ENCODE measurements around the gene SYT1. TPM values are rescaled to one million over a fixed set of nuclear protein-coding genes. Genes with fewer than 3 reads are reported as not detected.

Gene SYT1
- total and polyA plus RNA-seq, 2 of the 8 experiments (the other 6 are each of a cell fraction or from before 2014, with no cell fraction given) = 11.0 to 34.6 TPM

GRCh38 chr12:79250960-79251755 is 386.6 kb downstream of the SYT1 start:
- POLR2A ChIA-PET (ENCODE audit: partially characterized antibody) = no interaction called here
- FAIRE-seq = no peak
- no peak overlapping the region for H3K27ac ChIP-seq (ENCODE audit: low read depth, low read length)

More at GRCh38 chr12:79250960-79251755, 386.6 kb downstream of the SYT1 start:
- Histone ChIP-seq H3K4ac (replicated peaks; ENCODE audit: insufficient read length, low read depth, low read length) (no peak overlapping the region), H3K18ac (ENCODE audit: extremely low read depth, low read length) (no peak overlapping the region), H3K4me2 (ENCODE audit: insufficient read depth in 1 of 2, low read depth in 2 of 2, low read length in 2 of 2) (no peak overlapping the region), H3K36me3 (ENCODE audit: control insufficient read depth in 2 of 4, insufficient read depth in 4 of 4, low read length in 3 of 4) (peaks cover 0 to 3% (median 0%) of the 10 kb centered on the region in 4 experiments; a peak in 2 of 8 replicates), H3K27me3 (replicated peaks in 1 of 4; ENCODE audit: control insufficient read depth in 3 of 4, extremely low read depth in 1 of 4, insufficient read depth in 3 of 4, low read length in 3 of 4) (no peaks in the 10 kb centered on the region), H2AK5ac (ENCODE audit: low read depth, low read length) (no peak overlapping the region), H4K91ac (replicated peaks; ENCODE audit: insufficient read length, low read length) (no peak overlapping the region), H3K23me2 (ENCODE audit: low read depth, low read length) (no peaks in the 10 kb centered on the region), H3K9me3 (ENCODE audit: insufficient read depth in 2 of 2, low read depth in 1 of 2, low read length in 1 of 2) (no peaks in the 10 kb centered on the region; a peak in 1 of 4 replicates), H2BK5ac (ENCODE audit: low read depth, low read length) (no peak overlapping the region), H2AFZ (ENCODE audit: low read length) (no peak overlapping the region), H2BK120ac (replicated peaks; ENCODE audit: low read depth, low read length) (no peak overlapping the region), H4K20me1 (replicated peaks in 1 of 2; ENCODE audit: control insufficient read depth in 1 of 2, insufficient read depth in 2 of 2, low read length in 2 of 2) (no peaks in the 10 kb centered on the region), H3K4me3 (ENCODE audit: extremely low read depth in 1 of 4, insufficient read depth in 2 of 4, low read depth in 3 of 4, low read length in 4 of 4) (no peak overlapping the region), H2BK12ac (ENCODE audit: low read depth, low read length) (no peak overlapping the region), H3K23ac (ENCODE audit: insufficient read length) (no peak overlapping the region), H2BK20ac (ENCODE audit: low read length) (no peak overlapping the region), H3K79me2 (ENCODE audit: control insufficient read depth in 1 of 2, insufficient read depth in 2 of 2, low read length in 2 of 2) (no peaks in the 10 kb centered on the region), H3K56ac (replicated peaks; ENCODE audit: insufficient read length, low read depth, low read length) (no peak overlapping the region), H4K5ac (ENCODE audit: insufficient read length, low read depth, low read length) (no peak overlapping the region), H3K79me1 (ENCODE audit: low read depth, low read length) (no peaks in the 10 kb centered on the region), H3K4me1 (replicated peaks in 1 of 4; ENCODE audit: control insufficient read depth in 3 of 4, insufficient read depth in 4 of 4, low read length in 3 of 4) (peaks cover 0 to 8% (median 0%) of the 10 kb centered on the region in 4 experiments; a peak in 1 of 7 replicates), H3K14ac (ENCODE audit: insufficient read length) (no peak overlapping the region), H4K8ac (ENCODE audit: extremely low read depth, insufficient read depth, low read length) (no peak overlapping the region), H3K9ac (replicated peaks in 1 of 4; ENCODE audit: extremely low read depth in 1 of 4, low read depth in 3 of 4, low read length in 3 of 4) (no peak overlapping the region), H2BK15ac (ENCODE audit: low read length) (no peak overlapping the region)
- WGBS, 2 experiments (ENCODE audit: extremely low coverage in 1 of 2, insufficient coverage in 1 of 2, insufficient read length in 1 of 2, insufficient replicate concordance in 2 of 2, low coverage in 1 of 2, low lambda C conversion rate in 2 of 2, missing lambda C conversion rate in 1 of 2) = 90% methylated on average over 2 of the region's 2 CpGs; no CpG with 5 or more reads in 1 of the 2 experiments
- no peak for TF ChIP-seq SIX5 (IDR thresholded peaks at IDR 0.05; ENCODE audit: low read depth, low read length)
- TF ChIP-seq MAX (IDR thresholded peaks at IDR 0.05) = no peak
- no peak for TF ChIP-seq SP4 (IDR thresholded peaks at IDR 0.05; ENCODE audit: low read length)
- no peak for TF ChIP-seq BCL11A (IDR thresholded peaks at IDR 0.05; ENCODE audit: low read depth in 2 of 2, low read length in 2 of 2)
- no peak for TF ChIP-seq POLR2A (IDR thresholded peaks at IDR 0.05; ENCODE audit: control extremely low read depth in 1 of 2, low read depth in 2 of 2, low read length in 2 of 2)
- no peak for TF ChIP-seq EP300 (IDR thresholded peaks at IDR 0.05; ENCODE audit: borderline replicate concordance in 1 of 2, low read depth in 2 of 2, low read length in 2 of 2)
- CTCF ChIA-PET (ENCODE audit: partially characterized antibody) = interaction anchor here (1.0 to 1.5 kb wide), 2 partner anchors 16 to 436 kb away, joined by 3 to 4 read pairs; no protein-coding TSS in a partner anchor
- DNase-seq (ENCODE audit: low read depth in 1 of 2, low spot score in 2 of 2) = no peak

Data from H1 (cell line).